Measurements from ENCODE around the gene CPB2. TPM values are rescaled to one million over a fixed set of nuclear protein-coding genes. Genes with fewer than 3 reads are reported as not detected.

Gene CPB2
- total RNA-seq, 2 experiments from 2014 or later, result not detected

DNA sequence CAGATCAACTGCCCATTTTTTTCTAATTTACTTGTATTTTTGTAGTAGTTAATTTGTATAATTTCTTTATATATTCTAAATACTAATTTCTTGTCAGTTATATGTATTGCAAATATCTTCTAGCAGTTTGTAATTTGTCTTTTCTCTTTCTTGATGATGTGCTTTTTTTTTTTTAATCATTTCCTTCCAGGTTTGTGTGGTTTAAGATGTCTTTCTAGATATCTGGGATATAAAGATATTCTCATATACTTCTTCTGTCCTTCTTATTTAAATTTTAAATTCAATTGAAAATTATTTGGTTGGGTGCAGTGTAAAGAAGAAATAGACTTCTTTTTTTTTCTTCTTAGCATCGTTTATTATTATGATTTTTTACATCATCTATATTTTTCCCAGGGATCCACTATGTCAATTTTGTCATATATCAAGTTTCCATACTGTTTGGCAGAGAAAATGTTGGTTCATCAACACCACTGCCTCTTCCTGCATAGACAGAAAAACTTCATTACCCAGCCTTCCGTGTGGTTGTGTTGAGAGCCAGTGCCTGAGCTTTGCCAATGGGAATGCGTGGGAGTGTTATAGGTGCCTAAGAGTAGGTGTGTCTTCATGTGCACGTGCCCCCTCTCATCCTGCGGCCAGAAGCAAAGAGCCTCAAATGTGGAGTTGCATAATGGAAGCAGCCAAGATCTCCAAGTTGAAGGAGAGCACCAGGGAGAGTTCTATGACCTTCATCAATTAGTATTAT lies 15.8 kb downstream of the CPB2 start:
- Mint-ChIP-seq H3K27ac (no peak overlapping the region), H3K4me1 (ENCODE audit: low read depth) (peaks cover 3% of the 10 kb centered on the region), H3K9me3 (ENCODE audit: insufficient read depth) (no peaks in the 10 kb centered on the region), H3K36me3 (ENCODE audit: low read depth) (no peaks in the 10 kb centered on the region), H3K4me3 (no peak overlapping the region), H3K27me3 (ENCODE audit: low read depth) (peaks cover 11% of the 10 kb centered on the region)
- DNase-seq, result no peak
- ATAC-seq, result no peak
- ChIA-PET POLR2A (no interaction called here), CTCF (no interaction called here)

GRCh38 chr13:46087481-46087880 lies 17.4 kb downstream of the CPB2 start:
- Mint-ChIP-seq H3K27ac (no peak overlapping the region), H3K4me3 (no peak overlapping the region), H3K36me3 (ENCODE audit: low read depth) (no peaks in the 10 kb centered on the region), H3K4me1 (ENCODE audit: low read depth) (peaks cover 3% of the 10 kb centered on the region), H3K9me3 (ENCODE audit: insufficient read depth) (no peaks in the 10 kb centered on the region), H3K27me3 (ENCODE audit: low read depth) (peaks cover 6% of the 10 kb centered on the region)
- ChIA-PET POLR2A (no interaction called here), CTCF (no interaction called here)
- DNase-seq (no peak), ATAC-seq (no peak)

GRCh38 chr13:46086985-46087384 lies 17.8 kb downstream of the CPB2 start:
- ChIA-PET POLR2A (no interaction called here), CTCF (no interaction called here)
- Mint-ChIP-seq H3K27me3 (ENCODE audit: low read depth) (peaks cover 5% of the 10 kb centered on the region), H3K4me3 (no peak overlapping the region), H3K9me3 (ENCODE audit: insufficient read depth) (no peaks in the 10 kb centered on the region), H3K27ac (no peak overlapping the region), H3K4me1 (ENCODE audit: low read depth) (peaks cover 3% of the 10 kb centered on the region), H3K36me3 (ENCODE audit: low read depth) (no peaks in the 10 kb centered on the region)
- ATAC-seq (no peak), DNase-seq (no peak)

GRCh38 chr13:46086421-46086922 lies 18.4 kb downstream of the CPB2 start:
- H3K36me3 Mint-ChIP-seq (ENCODE audit: low read depth), result no peaks in the 10 kb centered on the region
- peaks cover 3% of the 10 kb centered on the region for H3K4me1 Mint-ChIP-seq (ENCODE audit: low read depth)
- H3K27ac Mint-ChIP-seq, result no peak overlapping the region
- H3K4me3 Mint-ChIP-seq, result no peak overlapping the region
- ChIA-PET CTCF (no interaction called here), POLR2A (no interaction called here)
- DNase-seq, result no peak
- no peak for ATAC-seq
- peaks cover 5% of the 10 kb centered on the region for H3K27me3 Mint-ChIP-seq (ENCODE audit: low read depth)
- H3K9me3 Mint-ChIP-seq (ENCODE audit: insufficient read depth), result no peaks in the 10 kb centered on the region

DNA sequence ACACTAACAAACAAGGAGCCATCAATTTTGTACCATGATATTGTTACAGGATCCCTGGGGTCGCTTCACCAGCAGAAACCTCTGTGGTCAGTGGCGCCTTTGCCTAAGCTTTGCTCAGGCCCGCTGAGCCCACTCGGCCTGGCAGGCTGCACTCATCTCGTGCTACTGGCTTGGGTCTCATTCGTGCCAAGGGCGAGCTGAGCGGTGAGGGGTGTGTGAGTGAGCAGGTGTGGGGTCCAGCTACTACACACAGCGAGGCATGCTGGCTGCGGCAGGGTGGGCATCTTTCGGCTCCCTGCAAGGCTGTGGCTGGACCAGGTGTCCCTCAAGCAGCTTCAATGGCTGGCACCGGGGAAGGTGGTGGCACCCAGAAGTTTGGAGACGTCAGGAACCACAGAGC lies 19.1 kb downstream of the CPB2 start:
- Mint-ChIP-seq H3K36me3 (ENCODE audit: low read depth) (no peaks in the 10 kb centered on the region), H3K27me3 (ENCODE audit: low read depth) (peaks cover 2% of the 10 kb centered on the region), H3K4me1 (ENCODE audit: low read depth) (peaks cover 3% of the 10 kb centered on the region), H3K9me3 (ENCODE audit: insufficient read depth) (no peaks in the 10 kb centered on the region), H3K27ac (no peak overlapping the region), H3K4me3 (no peak overlapping the region)
- CTCF ChIA-PET, result interaction anchor here (0.7 to 1.0 kb wide), 2 partner anchors 14 to 235 kb away, joined by 3 to 4 read pairs; no protein-coding TSS in a partner anchor
- no peak for DNase-seq
- ATAC-seq, result no peak
- POLR2A ChIA-PET, result no interaction called here

DNA sequence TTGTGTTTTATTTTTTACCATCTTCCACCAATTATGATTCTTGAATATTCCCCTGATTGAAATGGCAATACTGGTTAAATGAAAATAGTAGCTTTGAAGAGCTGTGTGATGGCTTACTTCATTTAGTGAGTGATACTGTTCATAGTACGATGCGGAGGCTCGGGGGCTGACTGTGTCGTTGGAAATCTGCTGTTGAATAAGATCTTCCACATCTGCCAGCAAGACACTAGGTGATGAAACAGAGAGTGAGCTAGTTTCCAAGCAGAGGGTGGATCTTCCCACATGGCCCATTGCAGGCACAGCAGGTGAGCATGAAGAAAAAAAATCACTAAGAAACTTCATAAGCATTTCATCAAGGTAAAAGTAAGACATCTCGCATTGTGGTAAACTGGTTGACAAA lies 22.5 kb downstream of the CPB2 start:
- no peaks in the 10 kb centered on the region for H3K36me3 Mint-ChIP-seq (ENCODE audit: low read depth)
- no peaks in the 10 kb centered on the region for H3K9me3 Mint-ChIP-seq (ENCODE audit: insufficient read depth)
- H3K4me1 Mint-ChIP-seq (ENCODE audit: low read depth), result peaks cover 11% of the 10 kb centered on the region
- ATAC-seq (no peak), DNase-seq (no peak)
- POLR2A ChIA-PET, result no interaction called here
- H3K27ac Mint-ChIP-seq, result no peak overlapping the region
- CTCF ChIA-PET, result interaction anchor here (1.2 to 1.5 kb wide), 3 partner anchors 12 to 18 kb away, joined by 3 to 5 read pairs (median 4); no protein-coding TSS in a partner anchor
- H3K27me3 Mint-ChIP-seq (ENCODE audit: low read depth), result peaks cover 7% of the 10 kb centered on the region
- H3K4me3 Mint-ChIP-seq, result no peak overlapping the region

DNA sequence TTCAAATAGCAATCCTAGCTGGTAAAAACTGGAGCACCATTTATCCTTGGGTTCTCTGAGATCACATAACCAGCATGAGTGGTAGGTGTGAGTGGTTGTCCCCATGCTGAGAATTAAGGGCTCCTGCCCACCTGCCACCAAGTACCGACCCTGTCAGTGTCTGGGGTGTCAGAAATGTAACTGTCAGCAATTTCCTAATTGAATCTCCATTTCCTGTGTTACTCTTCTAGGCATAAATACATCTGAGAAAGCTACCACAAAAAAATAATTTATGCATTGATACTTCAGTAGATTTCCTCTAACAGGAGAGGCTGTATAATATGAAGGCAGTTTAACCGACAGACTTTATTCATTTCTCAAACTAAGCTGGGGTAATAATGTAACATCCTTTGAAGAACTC lies 25.1 kb downstream of the CPB2 start:
- peaks cover 6% of the 10 kb centered on the region for H3K9me3 Mint-ChIP-seq (ENCODE audit: insufficient read depth)
- ChIA-PET POLR2A (interaction anchor here (0.8 kb wide), 1 partner anchor 162 kb away, joined by 3 read pairs; no protein-coding TSS in a partner anchor), CTCF (no interaction called here)
- H3K36me3 Mint-ChIP-seq (ENCODE audit: low read depth), result no peaks in the 10 kb centered on the region
- no peak overlapping the region for H3K4me3 Mint-ChIP-seq
- no peak for ATAC-seq
- no peak overlapping the region for H3K27ac Mint-ChIP-seq
- peaks cover 10% of the 10 kb centered on the region for H3K4me1 Mint-ChIP-seq (ENCODE audit: low read depth)
- peaks cover 11% of the 10 kb centered on the region for H3K27me3 Mint-ChIP-seq (ENCODE audit: low read depth)
- no peak for DNase-seq

DNA sequence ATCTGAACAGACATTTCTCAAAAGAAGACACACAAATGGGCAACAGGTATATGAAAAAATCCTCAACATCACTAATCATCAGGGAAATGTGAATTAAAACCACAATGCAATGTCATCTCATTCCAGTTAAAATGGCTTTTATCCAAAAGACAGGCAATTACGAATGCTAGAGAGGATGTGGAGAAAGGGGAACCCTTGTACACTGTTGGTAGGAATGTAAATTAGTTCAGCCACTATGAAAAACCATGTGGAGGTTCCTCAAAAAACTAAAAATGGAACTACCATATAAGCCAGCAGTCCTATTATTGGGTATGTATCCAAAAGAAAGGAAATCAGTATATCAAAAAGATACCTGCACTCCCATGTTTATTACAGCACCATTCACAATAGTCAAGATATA lies 27.6 kb downstream of the CPB2 start:
- Mint-ChIP-seq H3K4me1 (ENCODE audit: low read depth) (peaks cover 10% of the 10 kb centered on the region), H3K9me3 (ENCODE audit: insufficient read depth) (peaks cover 6% of the 10 kb centered on the region), H3K36me3 (ENCODE audit: low read depth) (no peaks in the 10 kb centered on the region), H3K27me3 (ENCODE audit: low read depth) (peaks cover 11% of the 10 kb centered on the region), H3K4me3 (no peak overlapping the region), H3K27ac (no peak overlapping the region)
- ChIA-PET POLR2A (no interaction called here), CTCF (no interaction called here)
- ATAC-seq (no peak), DNase-seq (no peak)

- ChIA-PET POLR2A (no interaction called here), CTCF (no interaction called here)
- H3K27ac Mint-ChIP-seq, result no peak overlapping the region
- ATAC-seq (no peak), DNase-seq (no peak)
- peaks cover 11% of the 10 kb centered on the region for H3K27me3 Mint-ChIP-seq (ENCODE audit: low read depth)
- H3K4me3 Mint-ChIP-seq, result no peak overlapping the region
- H3K9me3 Mint-ChIP-seq (ENCODE audit: insufficient read depth), result peaks cover 6% of the 10 kb centered on the region
- peaks cover 10% of the 10 kb centered on the region for H3K4me1 Mint-ChIP-seq (ENCODE audit: low read depth)
- no peaks in the 10 kb centered on the region for H3K36me3 Mint-ChIP-seq (ENCODE audit: low read depth)
These were observed 28.0 kb downstream of the CPB2 start for GRCh38 chr13:46076827-46077226.

DNA sequence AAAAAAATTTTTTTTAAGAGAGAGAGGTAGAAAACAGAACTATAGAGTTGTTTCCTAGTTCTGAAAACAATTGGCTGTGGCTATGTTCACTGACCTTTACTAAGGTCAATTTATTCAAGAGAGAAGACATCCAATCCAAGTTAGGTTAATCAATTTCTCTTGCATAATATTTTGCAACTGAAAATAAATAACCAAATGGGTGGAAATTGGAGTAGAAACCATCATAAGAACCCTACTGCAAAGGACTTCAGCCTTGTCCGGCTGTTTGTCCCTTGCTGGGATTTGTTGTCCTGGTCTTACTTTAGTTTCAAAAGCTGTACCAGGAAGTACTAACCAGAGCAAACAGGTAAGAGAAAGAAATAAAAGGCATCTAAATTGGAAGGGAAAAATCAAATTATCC lies 29.0 kb downstream of the CPB2 start:
- DNase-seq (no peak), ATAC-seq (no peak)
- H3K4me3 Mint-ChIP-seq, result no peak overlapping the region
- peaks cover 10% of the 10 kb centered on the region for H3K4me1 Mint-ChIP-seq (ENCODE audit: low read depth)
- H3K9me3 Mint-ChIP-seq (ENCODE audit: insufficient read depth), result peaks cover 6% of the 10 kb centered on the region
- ChIA-PET POLR2A (no interaction called here), CTCF (no interaction called here)
- H3K27me3 Mint-ChIP-seq (ENCODE audit: low read depth), result peaks cover 13% of the 10 kb centered on the region
- no peak overlapping the region for H3K27ac Mint-ChIP-seq
- no peaks in the 10 kb centered on the region for H3K36me3 Mint-ChIP-seq (ENCODE audit: low read depth)

DNA sequence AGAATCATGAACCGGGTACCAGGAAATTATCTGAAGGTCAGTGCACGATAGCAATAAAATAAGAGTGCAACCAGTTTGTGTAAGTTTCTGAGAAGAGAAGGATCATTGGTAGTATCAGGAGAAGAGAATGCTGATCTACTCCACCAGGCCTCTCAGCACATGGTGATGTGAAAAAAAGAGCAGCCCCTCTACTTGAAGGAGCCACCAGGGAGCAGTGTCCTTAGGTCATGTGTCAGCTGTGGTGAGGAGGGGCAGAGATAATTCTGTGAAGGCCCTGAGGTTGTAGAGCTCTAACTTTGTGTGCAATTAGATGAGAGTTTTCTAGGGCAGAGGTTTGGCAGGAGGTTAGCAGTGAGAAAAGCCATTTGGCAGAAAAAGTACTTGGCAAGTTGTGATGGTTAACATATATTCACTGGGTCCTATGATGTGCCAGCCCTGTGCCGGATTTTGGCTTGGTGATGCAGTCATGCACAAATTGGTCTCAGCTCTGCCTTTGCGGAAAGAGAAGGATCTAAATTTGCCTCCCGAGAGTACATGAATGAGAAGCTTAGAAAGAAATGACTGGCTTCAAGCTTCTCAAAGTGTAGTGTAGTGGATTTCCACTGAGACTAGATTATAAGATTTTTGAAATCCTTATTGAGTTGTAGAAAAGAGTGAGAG lies 33.1 kb downstream of the CPB2 start:
- Mint-ChIP-seq H3K36me3 (ENCODE audit: low read depth) (no peaks in the 10 kb centered on the region), H3K27me3 (ENCODE audit: low read depth) (peaks cover 4% of the 10 kb centered on the region), H3K9me3 (ENCODE audit: insufficient read depth) (peaks cover 6% of the 10 kb centered on the region), H3K4me1 (ENCODE audit: low read depth) (no peaks in the 10 kb centered on the region), H3K27ac (no peak overlapping the region), H3K4me3 (no peak overlapping the region)
- ChIA-PET CTCF (interaction anchor here (1.2 kb wide), 1 partner anchor 14 kb away, joined by 3 read pairs; no protein-coding TSS in a partner anchor), POLR2A (no interaction called here)
- ATAC-seq (no peak), DNase-seq (no peak)

- ChIA-PET POLR2A (no interaction called here), CTCF (interaction anchor here (1.1 to 1.6 kb wide), 2 partner anchors 18 to 97 kb away, joined by 3 to 4 read pairs; no protein-coding TSS in a partner anchor)
- ATAC-seq, result no peak
- Mint-ChIP-seq H3K4me3 (no peak overlapping the region), H3K27ac (no peak overlapping the region), H3K9me3 (ENCODE audit: insufficient read depth) (no peaks in the 10 kb centered on the region), H3K27me3 (ENCODE audit: low read depth) (peaks cover 4% of the 10 kb centered on the region), H3K4me1 (ENCODE audit: low read depth) (no peaks in the 10 kb centered on the region), H3K36me3 (ENCODE audit: low read depth) (no peaks in the 10 kb centered on the region)
- no peak for DNase-seq
These were observed 41.5 kb downstream of the CPB2 start for GRCh38 chr13:46063292-46063691.
